Measurements from ENCODE around the gene GLS. TPM values are rescaled to one million over a fixed set of nuclear protein-coding genes. Genes with fewer than 3 reads are reported as not detected.

Gene GLS
- total and polyA plus RNA-seq, 9 of the 15 experiments (the other 6 are each of a cell fraction or from before 2014, with no cell fraction given), result 13.7 to 77.5 (median 48.2) TPM

DNA sequence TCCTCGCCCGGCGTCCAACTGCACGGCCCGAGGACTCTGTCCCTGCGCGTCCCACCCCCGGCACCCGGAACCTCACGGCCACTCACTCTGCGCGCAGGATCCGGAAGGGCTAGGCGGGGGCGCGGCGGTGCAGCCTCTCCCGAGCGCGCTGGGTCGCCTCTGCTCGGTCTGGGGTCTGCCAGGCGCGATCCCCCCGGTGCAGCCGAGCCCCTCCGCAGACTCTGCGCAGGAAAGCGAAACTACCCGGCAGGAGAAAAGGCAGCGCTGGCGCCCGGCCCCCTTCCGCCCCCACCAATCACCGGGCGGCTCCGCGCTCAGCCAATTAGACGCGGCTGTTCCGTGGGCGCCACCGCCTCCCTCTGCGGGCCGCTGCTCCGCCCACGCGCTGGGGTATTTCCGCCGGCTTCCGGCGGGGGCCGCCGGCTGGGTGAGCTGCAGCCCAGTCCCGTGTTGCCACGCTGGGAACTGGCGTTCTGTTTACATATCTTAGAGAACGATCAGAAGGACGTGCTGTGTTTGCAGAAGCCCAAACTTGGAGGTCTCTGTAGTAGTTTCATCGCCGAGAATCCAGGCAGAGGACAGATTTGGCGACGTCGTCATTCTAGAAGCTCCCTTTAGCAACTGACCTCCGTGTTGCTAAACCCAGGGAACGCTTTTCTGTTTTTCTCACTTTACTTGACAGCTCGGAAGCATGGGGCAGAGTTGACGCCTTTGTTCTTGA is 133.5 kb downstream of the GLS start, which contains the start of gene STAT1 (continued):
- TF ChIP-seq SRSF9 (IDR thresholded peaks at IDR 0.05; ENCODE audit: borderline replicate concordance, low read depth, low read length) (no peak), ZNF586 (CRISPR knock-in tag; conservative IDR thresholded peaks at IDR 0.05) (no peak), RBFOX2 (IDR thresholded peaks at IDR 0.05; ENCODE audit: low read depth, low read length) (peak; percentile 89), NCOA4 (IDR thresholded peaks at IDR 0.05; ENCODE audit: partially characterized antibody) (no peak), RBM25 (IDR thresholded peaks at IDR 0.05; ENCODE audit: low read depth, low read length, severe bottlenecking) (peak; percentile 99), ELF2 (CRISPR knock-in tag; IDR thresholded peaks at IDR 0.05) (no peak), ZSCAN29 (IDR thresholded peaks at IDR 0.05) (no peak), SIRT6 (IDR thresholded peaks at IDR 0.05; ENCODE audit: low read depth, low read length) (no peak), BCOR (IDR thresholded peaks at IDR 0.05) (no peak), TEAD1 (CRISPR knock-in tag; IDR thresholded peaks at IDR 0.05) (peak; percentile 58 to 90), MXI1 (IDR thresholded peaks at IDR 0.05; ENCODE audit: low read depth, low read length) (no peak; the same call in 1 of the 2 replicates), RNF2 (IDR thresholded peaks at IDR 0.05) (peak; percentile 58; the same call in 1 of the 2 replicates), ARNT (IDR thresholded peaks at IDR 0.05) (peak in 1 of 2 experiments; percentile 64; a peak in 1 of 4 replicates), ZNF224 (CRISPR knock-in tag; IDR thresholded peaks at IDR 0.05) (no peak)
- TF ChIP-seq, protein P1, sequence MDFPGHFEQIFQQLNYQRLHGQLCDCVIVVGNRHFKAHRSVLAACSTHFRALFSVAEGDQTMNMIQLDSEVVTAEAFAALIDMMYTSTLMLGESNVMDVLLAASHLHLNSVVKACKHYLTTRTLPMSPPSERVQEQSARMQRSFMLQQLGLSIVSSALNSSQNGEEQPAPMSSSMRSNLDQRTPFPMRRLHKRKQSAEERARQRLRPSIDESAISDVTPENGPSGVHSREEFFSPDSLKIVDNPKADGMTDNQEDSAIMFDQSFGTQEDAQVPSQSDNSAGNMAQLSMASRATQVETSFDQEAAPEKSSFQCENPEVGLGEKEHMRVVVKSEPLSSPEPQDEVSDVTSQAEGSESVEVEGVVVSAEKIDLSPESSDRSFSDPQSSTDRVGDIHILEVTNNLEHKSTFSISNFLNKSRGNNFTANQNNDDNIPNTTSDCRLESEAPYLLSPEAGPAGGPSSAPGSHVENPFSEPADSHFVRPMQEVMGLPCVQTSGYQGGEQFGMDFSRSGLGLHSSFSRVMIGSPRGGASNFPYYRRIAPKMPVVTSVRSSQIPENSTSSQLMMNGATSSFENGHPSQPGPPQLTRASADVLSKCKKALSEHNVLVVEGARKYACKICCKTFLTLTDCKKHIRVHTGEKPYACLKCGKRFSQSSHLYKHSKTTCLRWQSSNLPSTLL (IDR thresholded peaks at IDR 0.05), result no peak
- TF ChIP-seq, protein P2, sequence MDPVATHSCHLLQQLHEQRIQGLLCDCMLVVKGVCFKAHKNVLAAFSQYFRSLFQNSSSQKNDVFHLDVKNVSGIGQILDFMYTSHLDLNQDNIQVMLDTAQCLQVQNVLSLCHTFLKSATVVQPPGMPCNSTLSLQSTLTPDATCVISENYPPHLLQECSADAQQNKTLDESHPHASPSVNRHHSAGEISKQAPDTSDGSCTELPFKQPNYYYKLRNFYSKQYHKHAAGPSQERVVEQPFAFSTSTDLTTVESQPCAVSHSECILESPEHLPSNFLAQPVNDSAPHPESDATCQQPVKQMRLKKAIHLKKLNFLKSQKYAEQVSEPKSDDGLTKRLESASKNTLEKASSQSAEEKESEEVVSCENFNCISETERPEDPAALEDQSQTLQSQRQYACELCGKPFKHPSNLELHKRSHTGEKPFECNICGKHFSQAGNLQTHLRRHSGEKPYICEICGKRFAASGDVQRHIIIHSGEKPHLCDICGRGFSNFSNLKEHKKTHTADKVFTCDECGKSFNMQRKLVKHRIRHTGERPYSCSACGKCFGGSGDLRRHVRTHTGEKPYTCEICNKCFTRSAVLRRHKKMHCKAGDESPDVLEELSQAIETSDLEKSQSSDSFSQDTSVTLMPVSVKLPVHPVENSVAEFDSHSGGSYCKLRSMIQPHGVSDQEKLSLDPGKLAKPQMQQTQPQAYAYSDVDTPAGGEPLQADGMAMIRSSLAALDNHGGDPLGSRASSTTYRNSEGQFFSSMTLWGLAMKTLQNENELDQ (CRISPR knock-in tag; IDR thresholded peaks at IDR 0.05; ENCODE audit: borderline replicate concordance), result no peak
- TF ChIP-seq, protein P3, sequence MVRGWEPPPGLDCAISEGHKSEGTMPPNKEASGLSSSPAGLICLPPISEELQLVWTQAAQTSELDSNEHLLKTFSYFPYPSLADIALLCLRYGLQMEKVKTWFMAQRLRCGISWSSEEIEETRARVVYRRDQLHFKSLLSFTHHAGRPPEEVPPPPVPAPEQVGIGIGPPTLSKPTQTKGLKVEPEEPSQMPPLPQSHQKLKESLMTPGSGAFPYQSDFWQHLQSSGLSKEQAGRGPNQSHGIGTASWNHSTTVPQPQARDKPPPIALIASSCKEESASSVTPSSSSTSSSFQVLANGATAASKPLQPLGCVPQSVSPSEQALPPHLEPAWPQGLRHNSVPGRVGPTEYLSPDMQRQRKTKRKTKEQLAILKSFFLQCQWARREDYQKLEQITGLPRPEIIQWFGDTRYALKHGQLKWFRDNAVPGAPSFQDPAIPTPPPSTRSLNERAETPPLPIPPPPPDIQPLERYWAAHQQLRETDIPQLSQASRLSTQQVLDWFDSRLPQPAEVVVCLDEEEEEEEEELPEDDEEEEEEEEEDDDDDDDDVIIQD (CRISPR knock-in tag; IDR thresholded peaks at IDR 0.05), result no peak
- TF ChIP-seq, protein P4, sequence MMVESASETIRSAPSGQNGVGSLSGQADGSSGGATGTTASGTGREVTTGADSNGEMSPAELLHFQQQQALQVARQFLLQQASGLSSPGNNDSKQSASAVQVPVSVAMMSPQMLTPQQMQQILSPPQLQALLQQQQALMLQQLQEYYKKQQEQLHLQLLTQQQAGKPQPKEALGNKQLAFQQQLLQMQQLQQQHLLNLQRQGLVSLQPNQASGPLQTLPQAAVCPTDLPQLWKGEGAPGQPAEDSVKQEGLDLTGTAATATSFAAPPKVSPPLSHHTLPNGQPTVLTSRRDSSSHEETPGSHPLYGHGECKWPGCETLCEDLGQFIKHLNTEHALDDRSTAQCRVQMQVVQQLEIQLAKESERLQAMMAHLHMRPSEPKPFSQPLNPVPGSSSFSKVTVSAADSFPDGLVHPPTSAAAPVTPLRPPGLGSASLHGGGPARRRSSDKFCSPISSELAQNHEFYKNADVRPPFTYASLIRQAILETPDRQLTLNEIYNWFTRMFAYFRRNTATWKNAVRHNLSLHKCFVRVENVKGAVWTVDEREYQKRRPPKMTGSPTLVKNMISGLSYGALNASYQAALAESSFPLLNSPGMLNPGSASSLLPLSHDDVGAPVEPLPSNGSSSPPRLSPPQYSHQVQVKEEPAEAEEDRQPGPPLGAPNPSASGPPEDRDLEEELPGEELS (CRISPR knock-in tag; IDR thresholded peaks at IDR 0.05; ENCODE audit: borderline replicate concordance), result no peak
- TF ChIP-seq, protein P5, sequence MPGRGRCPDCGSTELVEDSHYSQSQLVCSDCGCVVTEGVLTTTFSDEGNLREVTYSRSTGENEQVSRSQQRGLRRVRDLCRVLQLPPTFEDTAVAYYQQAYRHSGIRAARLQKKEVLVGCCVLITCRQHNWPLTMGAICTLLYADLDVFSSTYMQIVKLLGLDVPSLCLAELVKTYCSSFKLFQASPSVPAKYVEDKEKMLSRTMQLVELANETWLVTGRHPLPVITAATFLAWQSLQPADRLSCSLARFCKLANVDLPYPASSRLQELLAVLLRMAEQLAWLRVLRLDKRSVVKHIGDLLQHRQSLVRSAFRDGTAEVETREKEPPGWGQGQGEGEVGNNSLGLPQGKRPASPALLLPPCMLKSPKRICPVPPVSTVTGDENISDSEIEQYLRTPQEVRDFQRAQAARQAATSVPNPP (IDR thresholded peaks at IDR 0.05; ENCODE audit: borderline replicate concordance, insufficient read depth, insufficient read length), result no peak

Data from K562 (cell line).